GM18868 (cell line): Measurements from ENCODE around the gene ELL.

Source experiments
- ATAC-seq: cut with Tn5 transposase; IDR thresholded peaks from one replicate; pipeline ENCODE4 v1.9.1; 2021; ENCODE audit warnings: mild to moderate bottlenecking, moderate library complexity; ENCODE audit not compliant: unreplicated experiment

ELL gene

DNA sequence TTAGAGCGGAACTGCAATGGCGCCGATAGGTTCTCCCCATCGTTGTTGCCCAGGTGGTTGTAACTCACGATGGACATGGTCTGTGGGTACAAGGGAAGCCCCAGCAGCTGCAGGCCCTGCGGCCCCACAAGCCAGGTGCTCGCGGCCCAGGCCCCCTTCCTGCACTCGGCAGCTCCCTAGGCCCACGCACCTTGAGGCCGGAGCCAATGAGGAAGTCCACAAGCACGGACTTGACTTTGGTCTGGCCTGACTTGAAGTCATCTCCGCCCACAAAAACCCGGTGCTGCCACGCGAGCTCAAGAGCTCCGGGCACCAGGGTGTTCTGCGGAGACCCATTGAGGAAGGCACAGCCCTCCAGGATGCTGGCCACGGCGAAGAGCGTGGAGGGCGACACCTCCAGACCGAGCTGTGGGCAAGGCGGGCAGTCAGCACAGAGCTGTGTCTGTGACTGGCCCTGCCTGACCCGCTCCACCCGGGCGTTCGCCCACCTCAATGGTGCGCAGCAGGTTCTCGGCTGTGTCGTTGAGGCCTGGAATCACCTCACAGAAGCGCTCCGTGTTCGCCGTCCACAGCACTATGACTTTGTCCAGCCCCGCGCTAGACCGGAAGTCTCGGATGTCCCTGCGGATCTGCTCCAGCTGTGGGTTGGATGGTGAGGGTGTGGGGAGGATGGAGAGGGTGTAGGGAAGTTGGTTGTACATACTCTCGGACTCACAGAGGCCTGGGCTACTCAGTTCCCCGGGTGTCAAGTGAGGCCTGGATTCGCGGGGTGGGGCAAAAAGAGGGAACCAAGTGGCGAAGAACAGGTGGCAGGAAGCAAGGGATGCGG is 85.8 kb downstream of the ELL start:
- ATAC-seq, result no peak

DNA sequence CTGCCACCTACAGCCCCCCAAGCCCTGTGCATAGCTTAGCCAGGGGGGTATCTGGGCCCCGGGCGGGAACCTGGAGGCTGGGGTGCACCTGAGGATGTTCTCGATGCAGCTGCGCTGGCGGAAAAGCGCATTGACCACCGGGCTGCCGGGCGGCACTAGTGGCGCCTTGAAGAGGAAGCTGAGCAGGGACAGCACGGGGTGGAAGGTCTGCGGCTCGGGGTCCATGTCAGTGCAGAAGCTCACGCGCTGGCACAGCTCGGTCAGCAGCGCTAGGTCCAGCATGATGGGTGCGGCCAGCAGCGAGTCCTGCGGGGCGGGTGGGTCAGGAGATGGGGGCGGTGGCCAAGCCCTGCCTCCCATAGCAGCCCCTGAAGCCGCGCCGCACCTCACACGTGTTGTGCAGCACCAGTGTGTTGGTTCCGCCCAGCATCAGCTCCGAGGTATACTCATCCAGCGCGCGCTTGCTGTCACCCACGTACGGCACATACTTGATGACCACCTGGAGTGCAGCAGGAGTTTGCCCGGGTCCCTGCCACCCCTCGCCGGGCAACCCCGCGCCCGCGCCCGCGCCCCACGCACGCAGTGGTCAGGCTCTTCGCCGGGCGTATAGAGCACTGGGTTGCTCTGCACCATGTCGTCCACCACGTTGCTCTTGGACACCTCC is 86.6 kb downstream of the ELL start:
- ATAC-seq, result no peak

DNA sequence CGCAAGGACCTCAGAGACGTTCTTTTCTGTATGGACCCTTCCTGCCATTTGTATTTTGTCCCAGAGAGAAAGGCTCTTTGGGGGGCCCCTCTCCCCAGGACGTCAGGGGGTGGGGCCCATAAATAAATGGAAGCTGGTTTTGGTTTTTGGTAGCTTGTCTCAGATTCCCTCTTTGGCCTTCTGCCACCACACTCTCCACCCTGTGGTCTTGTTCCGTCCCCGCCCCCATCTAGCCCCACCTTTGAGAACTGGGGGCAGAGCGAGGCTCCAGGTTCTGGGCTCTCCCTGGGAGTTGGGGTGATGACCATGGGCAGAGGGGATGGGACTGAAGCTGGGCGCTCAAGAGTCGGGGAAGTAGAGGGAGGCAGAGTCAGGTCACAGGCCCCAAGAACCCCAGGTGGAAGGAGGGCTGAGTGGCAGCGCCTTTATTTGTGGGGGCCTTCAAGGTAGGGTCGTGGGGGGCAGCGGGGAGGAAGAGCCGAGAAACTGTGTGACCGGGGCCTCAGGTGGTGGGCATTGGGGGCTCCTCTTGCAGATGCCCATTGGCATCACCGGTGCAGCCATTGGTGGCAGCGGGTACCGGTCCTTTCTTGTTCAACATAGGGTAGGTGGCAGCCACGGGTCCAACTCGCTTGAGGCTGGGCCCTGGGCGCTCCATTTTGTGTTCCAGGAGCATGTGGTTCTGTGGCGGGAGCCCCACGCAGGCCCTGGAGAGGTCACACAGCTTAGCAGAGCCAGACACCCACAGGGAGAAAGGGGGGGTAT is 87.3 kb downstream of the ELL start:
- no peak for ATAC-seq

DNA sequence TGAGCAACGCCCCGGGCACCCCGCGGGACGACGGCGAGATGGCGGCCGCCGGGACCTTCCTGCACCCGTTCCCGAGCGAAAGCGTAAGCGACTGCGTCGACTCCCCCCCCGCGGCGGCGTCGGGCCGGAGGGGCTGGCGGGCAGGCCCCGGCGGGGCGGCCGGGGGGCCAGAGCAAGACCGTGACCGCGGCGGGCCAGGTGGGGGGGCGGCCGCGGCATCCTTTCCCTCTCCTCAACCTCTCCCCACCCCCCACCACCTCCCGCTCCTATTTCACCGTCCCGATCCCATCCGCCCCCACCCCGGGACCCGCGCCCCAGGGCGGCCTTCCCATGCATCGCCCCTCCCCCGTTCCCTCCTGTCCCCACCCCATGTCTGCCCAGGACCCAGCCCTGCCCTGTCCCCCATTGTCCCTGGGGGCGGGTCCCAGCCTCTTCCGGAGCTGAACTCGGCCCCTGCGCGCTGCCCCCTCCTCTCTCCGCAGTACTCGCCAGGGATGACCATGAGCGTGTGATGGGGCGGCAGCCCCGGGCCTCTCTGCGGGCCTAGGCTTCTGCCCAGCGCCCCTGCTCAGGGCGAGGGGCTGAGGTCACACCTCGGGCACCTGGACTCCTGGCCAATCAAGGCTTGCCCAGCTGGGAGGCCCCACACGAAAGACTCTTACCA is 88.0 kb downstream of the ELL start:
- ATAC-seq, result no peak

DNA sequence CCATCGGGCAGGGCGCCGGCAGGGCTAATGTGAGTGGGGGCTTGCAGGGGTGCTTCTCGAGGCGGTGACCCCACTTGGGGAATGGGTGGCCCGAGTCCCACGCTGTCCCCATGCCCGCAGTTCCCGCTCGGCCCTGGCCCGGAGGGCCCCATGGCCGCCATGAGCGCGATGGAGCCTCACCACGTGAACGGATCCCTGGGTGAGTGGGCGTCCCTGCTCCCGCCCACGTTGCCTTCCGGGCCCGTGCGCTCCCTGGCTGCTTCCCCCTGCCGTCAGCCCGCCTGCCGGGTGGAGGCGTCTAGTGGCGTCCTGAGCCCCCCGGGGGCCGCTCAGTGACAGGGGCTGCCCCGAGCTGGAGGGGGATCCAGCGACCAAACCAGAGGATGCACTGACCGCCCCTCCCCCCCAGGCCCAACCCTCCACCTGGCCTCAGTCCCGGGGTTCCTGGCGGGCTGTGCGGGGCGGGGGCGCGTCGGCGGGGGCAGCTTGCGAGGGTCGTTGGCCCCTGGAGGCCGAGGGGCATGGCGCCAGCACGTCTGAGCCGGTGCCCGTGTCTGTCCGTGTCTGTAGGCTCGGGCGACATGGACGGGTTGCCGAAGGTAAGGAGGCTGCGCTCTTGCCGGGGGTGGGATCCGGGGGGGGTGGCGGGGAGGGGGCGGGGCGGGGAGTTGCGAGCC is 88.7 kb downstream of the ELL start:
- ATAC-seq, result no peak

DNA sequence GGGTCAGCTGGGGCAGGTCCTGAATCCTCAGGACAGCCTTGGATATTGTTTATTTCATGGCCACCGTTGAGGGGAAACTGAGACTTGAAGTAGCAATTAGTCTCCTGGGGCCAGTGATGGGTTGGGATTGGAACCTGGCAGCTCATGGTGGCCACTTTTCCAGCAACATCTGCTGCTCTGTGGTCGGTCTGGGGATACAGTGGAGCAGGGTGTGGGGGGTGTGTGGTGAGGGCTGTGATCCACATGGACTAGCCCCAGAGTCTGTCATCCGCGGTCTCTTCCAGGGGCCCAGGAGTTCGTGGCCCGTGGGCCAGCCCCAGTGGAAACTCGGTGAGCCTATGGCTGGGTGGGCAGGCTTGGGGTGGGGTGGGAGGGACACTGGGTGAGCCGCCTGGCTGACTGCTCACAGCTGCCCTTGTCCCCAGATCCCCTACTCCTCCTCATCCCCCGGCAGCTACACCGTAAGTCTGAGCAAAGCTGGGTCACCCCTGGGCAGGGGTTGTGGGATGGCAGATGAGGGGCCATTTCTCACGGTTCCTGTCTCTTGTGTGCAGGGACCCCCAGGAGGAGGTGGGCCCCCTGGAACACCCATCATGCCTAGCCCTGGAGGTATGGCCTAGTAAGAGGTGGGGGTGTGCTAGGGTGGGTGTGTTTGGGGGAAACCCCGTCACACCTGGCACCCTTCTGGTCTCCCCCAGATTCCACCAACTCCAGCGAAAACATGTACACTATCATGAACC is 89.4 kb downstream of the ELL start:
- ATAC-seq, result no peak

DNA sequence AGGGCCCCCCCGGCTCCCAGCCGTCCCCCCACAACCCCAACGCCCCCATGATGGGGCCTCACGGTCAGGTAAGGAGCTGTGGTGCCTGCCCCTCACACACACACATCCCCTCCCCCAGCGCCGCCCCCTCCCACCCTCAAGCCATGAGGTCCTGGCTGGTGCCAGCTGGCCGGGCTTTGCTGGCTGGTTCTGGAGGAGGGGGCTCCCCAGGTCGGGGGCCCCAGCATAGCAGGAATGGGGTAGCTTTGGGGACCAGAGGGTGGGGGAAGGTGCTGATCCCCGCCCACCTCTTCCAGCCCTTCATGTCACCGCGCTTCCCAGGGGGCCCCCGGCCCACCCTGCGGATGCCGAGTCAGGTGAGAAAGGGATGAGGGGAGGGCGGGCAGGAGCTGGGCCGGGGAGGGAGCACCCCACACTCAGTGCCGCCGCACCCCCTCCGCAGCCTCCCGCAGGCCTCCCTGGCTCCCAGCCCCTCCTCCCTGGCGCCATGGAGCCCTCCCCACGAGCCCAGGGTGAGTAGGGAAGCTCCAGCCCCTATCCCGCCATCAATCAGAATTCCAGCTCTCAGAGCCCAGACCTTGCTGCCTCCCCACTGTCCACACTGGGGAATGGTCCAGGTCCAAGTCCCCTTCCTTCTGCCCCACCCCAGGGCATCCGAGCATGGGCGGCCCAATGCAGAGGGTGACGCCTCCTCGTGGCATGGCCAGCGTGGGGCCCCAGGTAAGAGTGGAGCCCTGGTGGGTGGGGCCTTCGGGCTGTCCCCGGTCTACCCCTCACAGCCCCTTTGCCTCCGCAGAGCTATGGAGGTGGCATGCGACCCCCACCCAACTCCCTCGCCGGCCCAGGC is 90.3 kb downstream of the ELL start:
- no peak for ATAC-seq

DNA sequence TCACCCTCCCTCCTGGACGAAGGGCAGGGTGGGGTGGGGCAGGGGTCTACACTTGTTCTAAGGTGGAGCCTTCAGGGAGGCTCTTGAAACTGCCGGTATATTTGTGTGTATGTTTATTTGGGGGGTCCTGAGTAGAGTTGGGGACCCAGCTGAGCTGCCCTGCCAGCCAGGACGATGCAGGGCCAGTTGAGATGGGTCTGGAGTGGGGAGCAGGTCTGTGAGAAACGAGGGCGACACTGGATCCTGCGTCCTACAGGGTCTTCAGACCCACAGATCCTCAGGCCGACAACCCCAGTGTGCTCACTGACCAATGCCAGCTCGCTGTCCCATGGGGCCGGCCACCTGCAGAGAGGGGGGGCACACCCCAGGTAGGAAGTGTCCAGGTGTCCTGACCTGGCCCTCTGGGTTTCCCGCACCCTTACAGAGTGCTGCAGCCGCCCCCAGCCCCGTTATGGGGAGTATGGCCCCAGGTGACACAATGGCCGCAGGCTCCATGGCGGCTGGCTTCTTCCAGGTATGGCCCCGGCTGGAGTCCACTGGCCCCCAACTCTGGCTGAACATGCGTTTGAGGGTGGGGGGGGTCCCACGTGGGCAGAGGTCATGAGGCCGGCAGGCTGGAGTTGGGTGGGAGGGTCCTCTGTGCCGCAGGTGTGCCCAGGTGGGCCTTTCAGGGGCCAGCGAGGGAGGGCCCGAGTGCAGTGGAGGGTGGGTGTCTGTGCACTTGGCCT is 91.3 kb downstream of the ELL start:
- no peak for ATAC-seq

DNA sequence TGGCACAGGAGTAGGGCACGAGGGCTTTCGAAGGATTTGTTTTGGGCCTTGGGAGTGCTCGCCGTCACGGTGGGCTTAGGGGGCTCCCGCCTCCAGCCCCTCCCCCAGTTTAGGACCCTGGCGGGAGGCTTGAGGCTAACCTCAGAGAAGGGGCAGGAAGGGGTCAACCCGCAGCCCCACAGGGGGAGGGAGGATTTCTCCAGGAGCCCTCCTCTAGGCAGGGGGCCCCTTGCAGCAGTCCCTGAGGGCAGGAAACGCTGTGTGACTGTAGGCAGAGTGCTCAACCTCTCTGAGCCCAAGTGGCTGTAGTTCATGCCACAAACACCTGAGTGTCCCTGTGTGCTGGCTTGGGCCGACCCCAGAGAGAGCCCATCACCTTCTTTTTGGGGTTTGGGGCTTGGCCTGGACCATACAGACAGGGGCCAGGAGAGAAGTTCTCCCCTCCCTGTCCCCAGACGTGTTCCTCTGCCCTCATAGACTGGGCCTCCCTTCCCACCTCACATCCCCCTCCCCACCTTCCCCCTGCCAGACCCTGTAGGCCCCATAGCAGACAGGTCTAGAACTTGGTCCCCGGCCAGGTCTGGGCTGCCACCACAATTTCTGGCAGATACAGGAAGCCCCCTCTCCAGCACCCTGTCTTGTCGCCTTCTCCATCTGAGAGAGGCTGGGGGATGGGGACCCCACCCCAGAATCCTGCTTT is 92.0 kb downstream of the ELL start:
- ATAC-seq, result no peak

DNA sequence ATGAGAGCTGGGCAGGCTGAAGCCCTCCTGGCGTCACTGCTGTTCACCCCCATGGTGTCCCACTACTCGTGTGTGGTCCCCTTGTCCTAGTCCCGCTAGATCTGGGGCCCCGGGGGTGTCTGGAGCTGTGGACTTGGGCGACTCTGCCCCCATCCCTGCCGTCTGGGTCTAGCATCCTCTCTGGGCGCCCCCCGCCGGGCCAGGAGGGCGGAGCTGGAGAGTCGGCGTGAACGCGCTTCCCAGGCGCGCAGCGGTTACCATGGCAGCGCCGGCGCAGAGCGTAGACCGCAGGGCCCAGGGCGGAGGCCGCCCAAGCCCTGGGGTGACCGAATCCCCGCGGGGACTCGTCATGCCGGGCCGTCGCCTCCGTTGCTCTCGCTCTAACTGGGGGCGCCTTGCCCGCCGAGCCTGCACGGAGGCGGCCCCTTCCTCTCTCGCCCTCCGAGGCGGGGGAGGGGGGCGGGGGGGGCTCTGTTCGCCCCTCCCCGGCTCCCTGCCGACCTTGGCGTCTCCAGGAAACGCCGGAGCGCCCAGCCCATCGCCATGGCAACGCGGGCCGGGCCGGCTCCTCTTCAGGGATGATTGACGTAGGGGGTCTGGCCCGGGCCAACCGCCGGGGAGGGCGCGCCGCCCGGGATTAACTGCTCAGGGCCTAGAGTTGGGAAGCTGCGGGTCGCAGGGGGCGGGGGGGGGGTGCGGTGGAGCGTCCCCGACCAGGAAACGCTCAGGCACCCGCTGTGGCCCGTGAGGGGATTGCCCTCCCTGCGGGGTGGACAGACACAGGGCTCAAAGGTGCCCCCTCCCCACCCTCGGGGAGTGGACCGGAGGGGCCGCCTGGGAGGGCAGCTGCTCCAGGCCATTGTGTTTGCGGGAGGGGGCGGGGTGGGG is 92.8 kb downstream of the ELL start:
- ATAC-seq, result peak; percentile 71

DNA sequence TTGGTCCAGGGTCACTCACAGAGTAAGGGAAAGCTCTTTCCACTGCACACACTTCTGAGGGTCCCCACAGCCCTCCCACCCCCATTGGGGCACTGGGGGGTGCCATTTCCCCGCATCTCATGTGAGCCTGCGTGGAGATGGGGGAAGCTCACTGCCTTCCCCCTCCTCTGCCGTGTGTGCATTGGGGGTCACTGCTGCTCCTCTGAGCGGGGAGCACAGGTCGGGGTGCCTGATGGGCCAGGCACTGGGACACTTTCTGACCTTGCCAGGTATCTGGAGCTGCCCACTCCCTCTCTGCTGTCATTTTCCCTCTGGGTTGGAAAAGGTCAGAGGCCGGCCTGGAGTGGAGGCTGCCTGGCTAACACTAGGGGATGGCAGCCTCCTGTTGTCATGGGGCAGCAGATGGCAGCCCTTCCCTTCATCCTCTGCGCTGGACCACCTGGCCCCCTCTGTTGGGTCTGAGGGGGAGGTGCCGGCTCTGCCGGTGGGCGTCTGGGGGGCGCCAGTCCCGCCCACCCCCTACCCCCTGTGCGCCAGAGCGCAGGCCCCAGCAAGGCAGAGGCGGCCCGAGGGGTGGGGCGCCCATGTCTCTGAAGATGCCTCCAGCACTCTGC is 93.6 kb downstream of the ELL start:
- ATAC-seq, result no peak

DNA sequence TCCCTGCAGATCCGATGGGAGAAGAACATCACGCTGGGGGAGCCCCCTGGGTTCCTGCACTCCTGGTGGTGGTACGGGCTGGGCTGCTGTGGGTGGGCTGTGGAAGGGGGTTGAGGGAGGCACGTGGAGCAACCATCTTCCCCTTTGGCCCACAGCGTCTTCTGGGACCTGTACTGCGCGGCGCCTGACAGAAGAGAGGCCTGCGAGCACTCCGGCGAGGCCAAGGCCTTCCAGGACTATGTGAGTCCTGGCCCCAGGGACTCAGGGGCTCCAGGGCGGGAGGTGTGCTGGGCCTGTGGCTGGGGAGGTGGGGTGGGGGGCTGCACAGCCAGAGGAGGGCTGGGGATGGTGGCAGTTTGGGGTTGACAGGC is 94.1 kb downstream of the ELL start:
- no peak for ATAC-seq

DNA sequence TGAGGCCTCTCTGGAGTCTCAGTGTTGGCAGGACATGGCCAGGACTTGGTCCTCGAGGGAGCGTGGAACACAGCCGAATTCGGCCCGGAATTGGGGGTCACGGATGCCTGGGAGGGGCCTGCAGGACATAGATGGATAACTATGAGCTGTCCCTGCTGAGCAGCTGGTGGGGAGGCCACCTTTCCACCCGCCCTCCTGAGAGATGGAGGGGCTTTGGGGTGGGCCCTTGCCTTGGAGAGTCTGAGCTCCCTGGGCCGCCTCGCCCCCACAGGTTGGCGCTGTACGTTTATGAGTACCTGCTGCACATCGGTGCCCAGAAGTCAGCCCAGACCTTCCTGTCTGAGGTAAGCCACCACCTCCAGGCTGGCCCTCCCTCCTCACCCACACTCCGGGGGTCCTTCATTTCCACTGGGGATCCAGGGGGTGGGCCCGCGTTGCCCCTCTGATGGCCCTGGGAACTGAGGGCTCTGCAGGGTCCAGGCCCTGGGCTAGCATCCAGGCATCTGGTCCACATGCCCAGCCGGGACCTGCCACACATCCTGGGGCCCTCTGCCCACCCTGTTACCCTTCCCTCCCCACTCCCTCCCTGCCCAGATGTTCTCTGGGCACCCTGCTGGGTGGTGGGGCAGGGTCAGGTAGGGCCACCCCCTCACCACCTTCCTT is 94.7 kb downstream of the ELL start:
- no peak for ATAC-seq

DNA sequence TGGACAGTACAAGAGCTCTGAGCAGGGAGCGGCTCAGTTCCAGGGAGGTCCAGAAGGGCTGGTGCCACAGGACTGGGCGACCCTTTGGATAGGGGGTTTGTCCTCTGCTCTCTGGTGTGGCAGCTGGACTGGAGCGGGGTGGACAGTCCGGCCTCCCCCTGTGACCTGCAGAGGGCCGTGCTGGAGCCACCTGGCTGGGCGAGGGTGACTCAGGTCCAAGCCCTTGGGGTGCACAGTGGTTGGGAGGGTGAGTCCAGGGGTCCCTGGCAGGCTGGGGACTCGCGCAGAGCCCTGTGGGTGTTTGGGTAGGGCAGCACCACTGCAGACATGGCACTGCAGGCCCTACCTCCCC is 95.5 kb downstream of the ELL start:
- no peak for ATAC-seq

DNA sequence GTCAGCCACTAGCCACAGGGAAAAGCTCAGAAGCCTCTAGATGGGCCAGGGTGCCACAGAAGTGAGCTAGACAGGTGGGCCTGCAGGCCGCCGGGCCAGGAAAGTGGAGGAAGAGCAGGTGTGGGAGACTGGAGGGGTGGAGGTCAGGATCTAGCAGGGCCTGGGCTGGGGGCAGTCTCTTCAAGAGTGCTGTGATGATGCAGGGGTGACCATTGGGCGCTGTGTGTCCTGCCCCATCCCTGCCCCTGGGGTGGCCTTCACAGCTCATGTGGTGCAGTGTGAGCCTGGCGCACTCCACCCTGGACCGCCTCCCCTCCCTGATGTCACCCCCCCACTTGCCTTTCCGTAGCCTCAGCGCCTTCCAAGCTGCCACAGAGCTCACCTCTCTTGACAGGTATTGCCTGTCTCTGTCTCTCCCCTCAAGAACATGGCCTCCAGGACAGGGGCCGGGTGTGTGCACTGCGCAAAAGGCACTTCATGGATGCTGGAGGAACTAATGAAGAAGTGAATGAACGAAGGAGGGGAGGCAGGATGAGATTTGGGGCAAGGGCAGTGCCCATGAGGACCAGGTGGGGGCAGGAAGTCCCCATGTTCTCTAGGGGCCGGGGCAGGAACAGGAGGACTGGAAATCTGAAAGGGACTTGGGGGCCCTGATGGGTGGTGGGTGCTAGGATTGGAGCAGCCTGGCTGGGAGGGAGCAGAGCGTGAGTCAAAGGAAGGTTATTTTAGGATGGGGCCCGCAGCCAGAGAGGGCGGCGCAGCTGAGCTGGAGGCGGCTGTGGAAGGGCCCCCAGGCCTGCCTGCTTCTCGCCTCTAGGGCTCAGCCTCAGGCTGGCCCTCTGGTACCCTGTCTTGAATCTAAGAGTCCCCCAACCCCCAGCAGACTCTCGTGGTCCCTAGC is 96.1 kb downstream of the ELL start:
- no peak for ATAC-seq
